ENCODE results near the gene CD320.
"Not testable (repeated sequence)": the region's sequence is repeated elsewhere in the genome, so short reads cannot be mapped to it uniquely, and the experiment has no call there.

CD320 gene

DNA sequence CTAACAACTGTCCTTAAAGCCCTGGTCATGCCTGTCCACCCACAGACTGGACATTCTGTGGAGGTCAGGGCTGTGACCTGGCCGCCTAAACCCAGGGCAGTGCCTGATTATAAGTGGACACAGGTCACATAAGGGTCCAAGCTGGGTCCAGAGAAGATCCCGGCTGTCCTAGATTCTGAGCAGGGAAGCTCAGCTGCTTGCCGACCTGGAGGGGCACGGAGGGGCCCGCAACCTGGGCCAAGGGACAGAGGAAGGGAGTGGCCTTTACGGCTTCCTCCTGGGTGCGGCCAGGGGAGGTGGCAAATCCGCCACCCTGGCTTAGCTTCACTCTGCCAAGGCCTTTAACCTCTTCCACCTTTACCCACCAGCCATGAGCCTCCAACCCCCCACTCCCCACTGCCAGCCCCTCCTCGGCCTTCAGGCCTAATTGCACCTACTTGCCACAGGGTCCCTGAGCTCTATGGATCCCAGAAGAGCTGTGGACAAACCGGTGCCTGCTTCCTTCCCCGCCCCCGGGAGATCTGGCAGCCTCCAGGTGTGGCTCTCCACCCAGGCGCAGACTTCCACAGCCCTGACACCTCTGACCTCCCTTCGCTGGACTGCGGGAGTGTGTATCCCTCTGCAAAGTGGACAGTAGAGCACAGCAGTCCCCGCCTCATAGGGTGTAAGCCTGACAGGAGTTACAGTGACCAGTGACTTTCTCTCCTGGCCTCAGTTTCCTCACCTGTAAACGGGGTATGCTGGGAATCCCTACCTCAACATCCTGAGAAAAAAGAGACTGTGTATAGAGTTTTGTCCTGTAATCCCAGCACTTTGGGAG lies 1.7 kb downstream of the CD320 start:
- no peak for DNase-seq

GRCh38 chr19:8305798-8306197 lies 2.4 kb downstream of the CD320 start:
- DNase-seq: no peak

GRCh38 chr19:8304841-8305621 lies 3.1 kb downstream of the CD320 start:
- DNase-seq: no peak

DNA sequence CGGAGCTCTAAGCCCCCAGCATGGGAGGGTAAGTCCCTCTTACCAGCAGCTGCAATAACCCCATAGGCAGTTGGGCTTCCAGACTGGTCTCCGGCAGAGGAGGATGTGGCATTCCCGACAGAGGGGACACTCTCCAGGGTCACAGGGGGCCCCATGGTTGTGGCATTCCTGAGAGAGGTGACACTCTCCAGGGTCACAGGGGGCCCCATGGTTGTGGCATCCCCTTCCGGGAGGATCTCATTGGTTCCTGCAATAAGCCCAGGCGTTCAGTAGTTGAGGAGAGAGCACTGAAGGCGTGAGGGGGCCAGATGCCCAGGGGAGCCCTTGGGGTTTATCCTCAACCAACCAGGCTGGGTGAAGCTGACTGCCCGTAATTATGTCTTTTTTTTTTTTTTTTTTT lies 5.4 kb downstream of the CD320 start:
- no peak for DNase-seq

DNA sequence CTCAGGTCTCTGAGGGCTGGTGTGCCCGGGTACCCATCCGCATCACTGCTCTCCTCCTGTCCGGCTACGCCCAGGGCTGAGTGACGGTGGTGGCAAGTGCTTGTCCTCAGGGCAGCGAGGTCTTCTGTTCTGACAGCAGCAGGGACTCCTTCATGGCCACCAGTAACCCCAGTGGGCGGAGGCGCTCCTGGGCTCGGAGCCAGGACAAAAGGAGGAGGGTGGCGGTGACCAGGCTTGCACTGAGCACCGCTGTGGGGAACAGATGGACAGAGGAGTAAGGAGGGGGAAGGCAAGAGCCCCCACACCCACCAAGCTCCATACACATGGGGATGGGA lies 5.8 kb downstream of the CD320 start:
- DNase-seq: no peak

GRCh38 chr19:8291337-8291736 lies 16.8 kb downstream of the CD320 start:
- not testable (repeated sequence) for DNase-seq

GRCh38 chr19:8276508-8276907 lies 31.6 kb downstream of the CD320 start:
- DNase-seq: not testable (repeated sequence)

GRCh38 chr19:8269724-8270123 lies 38.4 kb downstream of the CD320 start:
- DNase-seq: no peak

GRCh38 chr19:8265872-8266271 lies 42.3 kb downstream of the CD320 start:
- DNase-seq: no peak

GRCh38 chr19:8264248-8264647 lies 43.9 kb downstream of the CD320 start:
- not testable (repeated sequence) for DNase-seq

DNA sequence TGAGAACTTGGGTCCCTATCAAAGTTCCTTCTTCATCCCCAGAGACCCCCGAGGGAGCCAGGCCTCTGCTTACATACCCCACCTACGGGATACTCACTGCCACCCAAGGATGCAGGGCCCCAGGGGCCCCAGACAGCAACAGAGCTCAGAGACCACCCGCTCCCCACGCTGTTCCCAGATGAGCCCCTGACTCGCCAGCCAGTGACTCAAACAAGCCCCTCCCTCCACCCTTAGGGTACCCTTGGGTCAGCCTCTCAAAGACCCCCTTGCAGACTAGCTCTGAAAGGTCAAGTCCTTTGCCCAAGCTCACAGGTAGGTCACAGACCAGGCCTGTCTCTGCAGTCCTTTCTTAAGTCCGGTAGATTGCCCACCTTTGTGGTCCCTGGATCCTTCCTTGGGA lies 45.7 kb downstream of the CD320 start:
- no peak for DNase-seq

DNA sequence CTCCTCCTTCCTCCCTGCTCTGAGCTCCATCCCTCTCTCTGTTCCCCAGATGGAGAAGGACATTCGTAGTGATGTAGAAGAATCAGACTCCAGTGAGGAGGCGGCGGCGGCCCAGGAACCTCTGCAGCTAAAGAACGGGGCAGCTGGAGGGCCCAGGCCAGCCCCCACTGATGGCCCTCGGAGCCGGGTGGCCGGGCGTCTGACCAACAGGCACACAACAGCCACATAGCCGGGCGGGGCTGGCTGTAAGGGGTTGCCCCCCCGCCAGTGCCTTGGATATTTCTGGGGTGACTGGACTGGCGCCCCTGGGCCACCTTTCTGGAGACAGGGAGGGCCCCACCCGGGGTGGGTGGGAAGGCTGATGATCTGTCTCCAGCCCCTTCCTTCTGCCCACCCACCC lies 46.3 kb downstream of the CD320 start:
- no peak for DNase-seq

DNA sequence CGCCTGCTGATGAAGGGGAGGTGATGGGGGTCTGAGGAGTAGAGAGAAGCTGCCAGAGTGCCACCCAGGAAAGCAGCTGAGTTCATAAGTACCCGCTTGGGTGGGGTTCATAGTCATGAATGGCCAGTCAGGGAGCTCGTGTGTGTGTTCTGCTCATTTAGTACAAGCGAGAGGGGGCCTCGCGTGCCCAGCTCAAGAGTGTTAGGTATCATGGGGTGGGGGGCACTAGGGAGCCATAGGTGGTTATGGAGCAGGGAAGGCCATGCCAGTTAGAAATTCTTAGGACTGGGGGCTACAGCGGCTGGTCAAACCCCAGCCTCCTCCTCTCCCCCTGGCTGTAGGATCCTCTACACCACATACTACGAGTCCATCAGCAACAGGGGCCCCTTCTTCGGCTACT lies 46.8 kb downstream of the CD320 start:
- DNase-seq: no peak

DNA sequence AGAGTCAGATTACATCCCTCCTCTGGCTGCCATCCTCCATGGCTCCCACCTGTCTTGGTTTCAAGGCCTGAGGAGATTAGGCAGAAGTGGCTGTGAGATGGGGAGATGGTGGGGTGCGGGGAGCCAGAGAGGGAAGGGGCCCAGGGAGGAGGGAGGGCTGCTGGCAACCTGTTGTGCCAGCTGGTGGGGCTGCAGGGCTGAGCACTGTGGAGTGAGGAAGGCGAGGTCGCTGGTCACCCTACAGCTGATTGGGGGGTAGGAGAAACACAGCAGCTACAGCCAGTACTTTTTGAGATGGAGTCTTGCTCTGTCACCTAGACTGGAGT lies 48.3 kb downstream of the CD320 start:
- DNase-seq: no peak

DNA sequence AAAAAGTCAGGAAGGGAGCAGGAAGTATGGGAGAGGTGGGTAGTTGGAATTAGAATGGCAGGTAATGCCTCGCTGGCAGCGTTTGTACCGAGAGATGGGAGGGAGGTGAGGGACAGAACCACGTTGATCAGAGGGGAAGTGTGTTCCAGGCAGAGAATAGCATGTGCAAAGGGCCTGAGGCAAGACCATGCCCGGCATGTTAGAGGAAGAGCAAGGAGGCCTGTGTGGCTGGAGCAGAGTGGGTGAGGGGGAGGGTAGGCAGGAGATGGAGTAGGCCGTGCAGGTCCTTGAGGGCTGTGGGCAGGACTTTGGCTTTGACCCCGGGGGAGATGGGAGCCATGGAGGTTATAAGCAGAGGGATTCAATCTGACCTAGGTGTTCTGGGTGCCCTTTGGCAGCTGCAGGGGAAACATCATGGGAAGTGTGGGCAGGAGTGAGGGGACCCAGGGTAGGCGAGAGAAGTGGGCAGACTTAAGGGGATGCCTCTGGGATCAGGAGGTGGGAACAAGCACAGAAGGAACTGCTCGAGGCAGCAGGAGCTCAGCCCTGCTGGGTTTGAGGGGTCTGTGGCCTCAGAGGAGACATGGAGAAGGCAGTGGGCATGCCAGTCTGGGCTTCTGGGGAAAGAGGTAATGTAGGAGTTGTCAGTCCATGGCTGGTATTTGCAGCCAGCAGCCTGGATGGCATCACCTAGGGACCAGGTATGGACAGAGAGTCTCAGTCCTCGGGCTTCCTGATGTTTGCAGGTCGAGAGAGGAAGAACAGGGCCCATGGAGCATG lies 48.8 kb downstream of the CD320 start:
- no peak for DNase-seq

DNA sequence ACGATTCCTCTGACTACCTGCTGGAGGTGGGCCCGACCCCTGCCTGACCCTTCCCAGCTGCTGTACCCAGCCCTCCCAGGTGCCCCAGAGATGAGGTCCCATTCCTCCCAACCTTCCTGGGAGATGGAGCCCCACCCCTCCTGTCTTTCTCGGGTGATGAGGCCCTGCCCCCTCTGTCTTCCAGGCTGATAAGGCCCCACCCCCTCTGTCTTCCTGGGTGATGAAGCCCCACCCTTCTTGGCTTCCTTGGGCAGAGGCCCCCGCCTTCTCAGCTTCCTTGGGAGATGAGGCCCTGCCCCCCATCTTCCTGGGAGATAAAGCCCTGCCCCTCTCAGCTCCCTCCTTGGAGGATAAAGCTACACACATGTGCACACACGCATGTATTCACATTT lies 51.1 kb downstream of the CD320 start:
- no peak for DNase-seq

DNA sequence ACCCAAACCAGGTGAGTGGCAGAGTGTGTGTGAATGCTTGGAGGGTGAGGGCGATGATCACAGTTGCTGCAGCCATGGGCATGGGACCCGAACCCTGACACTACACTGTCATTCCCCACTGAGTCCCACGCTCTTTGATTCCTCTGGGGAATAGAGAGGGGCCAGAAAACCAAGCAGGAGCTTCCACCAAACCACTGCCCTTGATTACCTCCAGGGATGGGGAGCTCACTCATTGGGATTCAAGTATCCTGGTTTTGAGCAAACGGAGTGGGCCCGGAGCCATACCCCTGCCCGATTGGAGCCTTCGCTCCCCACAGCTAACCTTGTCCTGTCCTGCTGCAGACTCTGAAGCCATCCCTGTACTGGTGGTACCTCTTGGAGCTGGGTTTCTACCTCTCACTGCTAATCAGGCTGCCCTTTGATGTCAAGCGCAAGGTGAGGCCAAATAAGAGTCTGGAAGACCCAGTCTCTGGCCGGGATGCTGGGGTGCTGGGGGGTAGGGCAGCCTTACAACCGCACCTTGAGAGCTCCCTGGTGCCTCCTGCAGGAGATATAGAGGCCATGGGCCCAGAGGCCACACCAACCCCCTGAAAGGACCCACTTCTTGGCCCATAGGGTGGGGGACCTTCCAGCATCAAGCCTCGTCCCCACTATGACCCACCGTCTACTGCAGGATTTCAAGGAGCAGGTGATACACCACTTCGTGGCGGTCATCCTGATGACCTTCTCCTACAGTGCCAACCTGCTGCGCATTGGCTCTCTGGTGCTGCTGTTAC lies 51.7 kb downstream of the CD320 start:
- DNase-seq: no peak

- DNase-seq: no peak
These were observed 52.6 kb downstream of the CD320 start for GRCh38 chr19:8255426-8256125.

DNA sequence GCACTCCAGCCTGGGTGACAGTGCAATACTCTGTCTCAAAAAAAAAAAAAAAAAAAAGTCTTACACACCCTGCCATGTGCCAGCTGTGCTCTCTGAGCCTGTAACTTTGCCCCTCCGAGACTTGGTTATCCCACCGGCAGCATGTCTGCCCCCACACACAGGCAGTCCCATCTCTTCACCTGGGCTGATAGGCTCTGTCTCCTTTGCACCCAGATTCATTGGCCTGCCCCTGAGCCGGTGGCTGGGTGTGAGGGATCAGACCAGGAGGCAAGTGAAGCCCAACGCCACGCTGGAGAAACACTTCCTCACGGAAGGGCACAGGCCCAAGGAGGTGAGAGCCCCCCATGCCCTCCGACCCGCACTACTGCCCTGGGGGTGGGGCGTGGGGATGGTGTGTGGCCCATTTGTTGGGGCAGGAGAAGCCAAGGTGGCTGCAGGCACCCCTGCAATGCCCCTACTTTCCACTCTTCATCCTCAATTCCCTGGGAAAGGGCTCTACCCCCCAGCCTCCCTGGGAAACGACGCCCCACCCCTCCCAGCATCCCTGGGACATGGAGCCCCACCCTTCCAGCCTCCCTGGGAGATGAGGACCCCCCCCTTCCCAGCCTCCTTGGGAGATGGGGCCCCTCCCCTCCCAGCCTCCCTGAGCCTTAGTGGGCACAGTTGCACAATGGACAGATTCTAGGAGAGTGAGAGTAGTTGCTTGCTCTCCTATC lies 53.7 kb downstream of the CD320 start:
- DNase-seq: no peak

GRCh38 chr19:8253678-8254077 lies 54.5 kb downstream of the CD320 start:
- DNase-seq: no peak

DNA sequence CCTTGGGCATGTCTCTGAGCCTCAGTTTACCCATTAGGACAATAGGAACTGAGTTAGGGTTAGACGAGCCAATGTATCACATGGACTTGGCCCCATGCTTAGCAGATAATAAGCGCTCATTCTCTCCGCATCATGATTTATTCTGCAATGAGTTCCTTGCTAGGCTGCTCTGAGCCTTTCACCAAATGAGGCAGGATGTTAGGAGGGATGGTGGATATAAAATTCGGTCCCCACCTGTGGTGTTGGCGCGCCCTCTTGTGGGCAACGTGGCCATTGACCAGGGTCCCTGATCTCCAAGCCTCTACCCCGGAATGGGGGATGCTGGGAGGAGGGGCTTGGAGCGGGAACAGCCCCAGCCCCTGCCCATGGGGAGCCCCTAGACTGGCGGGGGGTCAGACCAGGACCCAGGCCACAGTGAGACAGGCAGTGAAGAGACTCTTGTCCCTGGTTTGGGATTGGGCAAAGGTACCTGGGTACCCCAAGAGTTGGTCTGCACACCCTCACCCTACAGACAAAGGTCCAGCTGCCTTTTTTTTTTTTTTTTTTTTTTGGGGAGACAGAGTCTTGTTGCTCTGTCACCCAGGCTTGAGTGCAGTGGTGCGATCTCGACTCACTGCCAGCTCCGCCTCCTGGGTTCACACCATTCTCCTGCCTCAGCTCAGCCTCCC lies 55.1 kb downstream of the CD320 start:
- DNase-seq: peak; percentile 63 to 85 (median 72)
